Suprapubic skin (tissue), 4 donors: ENCODE measurements around the gene TSN. TPM values are rescaled to one million over a fixed set of nuclear protein-coding genes. Genes with fewer than 3 reads are reported as not detected.

Experiments
- DNase-seq, 2 donors: peaks; one replicate each; pipeline ENCODE4 v3.0.0-alpha.2; 2019; ENCODE audit warnings: low spot score in 2 of 2
- H3K27ac ChIP-seq: fragments of 200-600 bp; sonication (generic); one replicate; pipeline ENCODE4 v1.5.1; 2019
- H3K27me3 ChIP-seq: fragments of 200-600 bp; sonication (generic); one replicate; pipeline ENCODE4 v1.5.1; 2019
- H3K36me3 ChIP-seq: fragments of 200-600 bp; sonication (generic); one replicate; pipeline ENCODE4 v1.5.1; 2019
- H3K4me1 ChIP-seq: fragments of 200-600 bp; sonication (generic); one replicate; pipeline ENCODE4 v1.5.1; 2019
- H3K4me3 ChIP-seq: fragments of 200-600 bp; sonication (generic); one replicate; pipeline ENCODE4 v1.5.1; 2019; ENCODE audit warnings: mild to moderate bottlenecking
- H3K9me3 ChIP-seq: fragments of 200-600 bp; sonication (generic); one replicate; pipeline ENCODE4 v1.5.1; 2019
- CTCF ChIP-seq, 2 donors: fragments of 200-600 bp in 1 of 2; fragments of 450-650 bp in 1 of 2; sonication (generic) in 1 of 2; IDR thresholded peaks; one replicate each; pipeline ENCODE4 v1.5.1; 2016 to 2019; ENCODE audit warnings: antibody characterized with exemption in 2 of 2, mild to moderate bottlenecking in 1 of 2, moderate library complexity in 1 of 2
- EP300 ChIP-seq: sonication (generic); formaldehyde crosslinking; IDR thresholded peaks from one replicate; pipeline ENCODE4 v1.6.1; 2017; ENCODE audit warnings: antibody characterized with exemption
- POLR2A ChIP-seq, 2 donors: fragments of 450-650 bp; IDR thresholded peaks; one replicate each; pipeline ENCODE4 v1.6.1; 2017; ENCODE audit warnings: antibody characterized with exemption in 2 of 2, mild to moderate bottlenecking in 2 of 2, moderate library complexity in 2 of 2
- POLR2AphosphoS5 ChIP-seq, 3 donors: sonication (generic); formaldehyde crosslinking; IDR thresholded peaks; one replicate each; pipeline ENCODE4 v1.6.1; 2017; ENCODE audit warnings: antibody characterized with exemption in 3 of 3
- WGBS: methylation state at CpG from one replicate; pipeline ENCODE4 v1.1.5; 2018; 5-methylcytosine and 5-hydroxymethylcytosine counted together
- total RNA-seq, 4 donors: library from RNA; depleted of rRNA; stranded (reverse); fragments of >200 nt; gene quantifications; one replicate each; pipeline ENCODE4 v1.1.0, GENCODE V29; 2016

TSN gene
- 10 to 100 TPM; 24.1 to 45.2 (median 41.6) TPM for total RNA-seq

DNA sequence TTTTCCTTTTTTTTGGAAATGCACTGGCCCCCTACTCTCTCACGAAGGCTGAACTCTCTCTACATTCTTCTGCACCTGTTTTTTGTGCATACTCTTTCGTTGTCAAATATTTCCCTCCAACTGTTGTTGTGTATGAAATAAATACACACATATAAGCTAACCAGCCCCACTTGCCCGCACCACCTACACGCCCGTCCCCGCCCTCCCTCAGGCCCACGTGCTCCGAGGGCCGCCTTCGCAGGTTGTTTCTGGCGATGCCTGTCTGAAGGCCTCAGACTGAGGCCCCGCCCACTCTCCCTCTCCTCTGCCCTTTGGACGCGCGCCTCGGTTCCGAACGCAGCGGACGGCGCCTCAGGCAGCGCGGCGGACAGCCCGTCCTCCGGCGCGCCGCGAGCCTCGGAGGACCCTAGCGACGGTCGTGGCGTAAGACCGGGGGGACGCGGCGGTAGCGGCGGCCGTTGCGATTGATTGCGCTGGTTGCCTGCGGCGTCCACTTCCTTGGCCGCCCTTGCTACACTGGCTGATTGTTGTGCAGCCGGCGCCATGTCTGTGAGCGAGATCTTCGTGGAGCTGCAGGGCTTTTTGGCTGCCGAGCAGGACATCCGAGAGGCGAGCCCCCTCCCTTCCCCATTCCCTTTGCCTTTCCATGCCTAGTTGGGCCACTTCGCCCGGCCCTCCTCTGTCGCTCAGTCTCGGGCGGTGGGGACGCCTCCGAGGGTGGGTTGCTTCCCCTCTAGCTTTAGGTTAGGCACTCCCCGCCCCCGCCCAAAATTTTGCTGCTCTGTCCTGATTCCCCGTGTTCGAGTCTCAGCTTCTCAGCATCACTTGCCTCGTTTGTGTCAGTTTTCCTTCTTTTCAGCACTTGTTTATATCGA is at the start of gene TSN:
TSN (plus strand) TSS at position 415 of the 875 bp plus-strand sequence; CDS start at position 544, 129 bp downstream.
- peak within 1 kb of the TSS; percentile 87 for H3K4me3 ChIP-seq
- H3K27ac ChIP-seq = peak within 1 kb of the TSS; percentile 80
- H3K9me3 ChIP-seq = no peaks in the 10 kb centered on the region
- H3K36me3 ChIP-seq = peaks cover 18% of the 10 kb centered on the region
- peak in 1 of 2 donors; percentile 43 for TF ChIP-seq POLR2A (IDR thresholded peaks at IDR 0.05)
- no peak for TF ChIP-seq CTCF (IDR thresholded peaks at IDR 0.05)
- TF ChIP-seq EP300 = no peak
- peak in 2 of 3 donors; percentile 95 to 100 for TF ChIP-seq POLR2AphosphoS5 (IDR thresholded peaks at IDR 0.05)
- H3K4me1 ChIP-seq = peaks cover 30% of the 10 kb centered on the region
- DNase-seq = peak; percentile 98
- H3K27me3 ChIP-seq = no peaks in the 10 kb centered on the region
- 1% methylated on average over 37 of the region's 67 CpGs for WGBS

DNA sequence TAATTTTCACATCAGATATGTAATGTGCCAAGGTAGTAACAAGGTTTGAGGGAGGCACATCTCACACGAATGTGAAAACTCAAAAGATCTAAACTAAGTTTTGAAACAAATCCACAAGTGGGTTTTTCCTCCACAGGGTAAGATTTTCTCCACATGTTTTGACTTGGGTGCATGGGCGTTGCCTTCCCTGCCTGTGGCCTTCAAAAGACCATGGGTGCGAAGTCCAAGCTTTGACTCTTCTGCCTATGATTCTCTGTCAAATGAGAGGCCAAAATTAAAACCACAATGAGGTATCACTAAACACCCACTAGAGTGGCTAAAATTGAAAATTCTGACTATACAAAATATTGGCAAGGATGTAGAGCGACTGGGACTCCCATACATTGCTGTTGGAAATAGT is 49.5 kb upstream of the TSN start:
- DNase-seq = no peak
- Histone ChIP-seq H3K4me3 (no peak overlapping the region), H3K27me3 (no peaks in the 10 kb centered on the region), H3K4me1 (no peaks in the 10 kb centered on the region), H3K36me3 (no peaks in the 10 kb centered on the region), H3K9me3 (no peaks in the 10 kb centered on the region), H3K27ac (no peak overlapping the region)
- WGBS = 91% methylated on average over 4 of the region's 4 CpGs
- no peak for TF ChIP-seq POLR2AphosphoS5 (IDR thresholded peaks at IDR 0.05)
- TF ChIP-seq CTCF (IDR thresholded peaks at IDR 0.05) = no peak
- TF ChIP-seq POLR2A (IDR thresholded peaks at IDR 0.05) = no peak
- no peak for TF ChIP-seq EP300

- no peak overlapping the region for H3K27ac ChIP-seq
- H3K36me3 ChIP-seq = no peaks in the 10 kb centered on the region
- no peak overlapping the region for H3K4me3 ChIP-seq
- H3K27me3 ChIP-seq = no peaks in the 10 kb centered on the region
- H3K4me1 ChIP-seq = no peaks in the 10 kb centered on the region
- TF ChIP-seq EP300 (no peak), POLR2AphosphoS5 (IDR thresholded peaks at IDR 0.05) (no peak), POLR2A (IDR thresholded peaks at IDR 0.05) (no peak), CTCF (IDR thresholded peaks at IDR 0.05) (no peak)
- WGBS = 40% methylated on average over 9 of the region's 9 CpGs
- DNase-seq = no peak
- no peaks in the 10 kb centered on the region for H3K9me3 ChIP-seq
These were observed 48.0 kb upstream of the TSN start for GRCh38 chr2:121707344-121707919.

DNA sequence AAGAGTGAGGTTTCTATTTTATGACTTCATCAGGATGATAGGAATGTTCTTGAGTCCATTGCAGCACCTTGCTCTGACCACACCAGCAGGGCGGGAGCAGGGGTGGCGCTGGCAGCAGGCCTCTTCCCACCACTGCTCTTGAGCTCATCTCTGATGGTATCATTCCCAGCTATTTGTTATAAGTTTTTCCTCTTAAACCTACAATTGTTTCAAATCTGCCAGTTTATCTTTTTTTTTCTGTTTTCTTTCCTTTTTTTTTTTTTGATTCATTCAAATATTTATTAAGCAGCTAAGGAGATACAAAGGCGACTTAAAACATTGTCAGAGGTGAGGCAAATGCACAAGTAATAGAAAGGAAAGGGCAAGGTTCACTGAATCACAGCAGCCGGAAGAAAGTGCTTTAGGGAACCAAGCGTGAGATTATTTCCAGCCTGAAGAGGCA is 47.5 kb upstream of the TSN start:
- WGBS = 83% methylated on average over 5 of the region's 5 CpGs
- Histone ChIP-seq H3K36me3 (no peaks in the 10 kb centered on the region), H3K4me3 (no peak overlapping the region), H3K4me1 (no peaks in the 10 kb centered on the region), H3K27me3 (no peaks in the 10 kb centered on the region), H3K9me3 (no peaks in the 10 kb centered on the region), H3K27ac (no peak overlapping the region)
- DNase-seq = no peak
- no peak for TF ChIP-seq CTCF (IDR thresholded peaks at IDR 0.05)
- TF ChIP-seq POLR2A (IDR thresholded peaks at IDR 0.05) = no peak
- TF ChIP-seq EP300 = no peak

DNA sequence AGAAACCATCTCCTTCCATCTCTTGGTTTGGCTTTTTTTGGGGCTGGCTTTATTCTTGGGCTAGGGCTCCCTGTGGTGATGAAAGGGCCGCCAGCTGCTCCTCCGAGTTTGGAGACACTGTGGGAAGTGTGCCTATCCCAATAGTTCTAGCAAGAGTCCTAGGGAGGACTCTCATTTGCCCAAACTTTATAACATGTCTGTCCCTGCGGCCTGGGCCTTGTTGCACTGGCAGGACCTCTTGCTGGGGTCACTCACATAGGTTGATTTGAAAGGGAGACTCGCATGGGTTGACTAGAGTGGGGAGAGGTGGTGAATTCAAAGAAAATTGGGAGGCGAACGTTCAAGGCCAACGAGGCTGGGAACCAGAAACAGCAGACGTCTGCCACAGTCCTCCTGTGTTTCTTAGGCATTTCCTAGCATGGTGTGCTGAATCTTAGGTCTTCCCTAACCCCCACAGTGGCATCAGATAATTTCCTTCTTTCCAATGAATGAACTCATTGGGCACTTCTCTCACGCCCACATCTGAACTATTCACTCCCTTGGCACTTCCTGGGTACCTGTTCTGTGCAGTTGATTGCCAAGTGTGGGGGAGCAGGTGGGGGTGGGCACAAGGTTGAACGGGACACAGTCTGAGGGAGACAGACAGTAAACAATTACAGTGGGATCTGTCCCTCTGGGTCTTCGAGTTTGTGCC is 45.5 kb upstream of the TSN start:
- Histone ChIP-seq H3K27ac (no peak overlapping the region), H3K36me3 (no peaks in the 10 kb centered on the region), H3K4me3 (no peak overlapping the region), H3K9me3 (no peaks in the 10 kb centered on the region), H3K27me3 (no peaks in the 10 kb centered on the region), H3K4me1 (no peaks in the 10 kb centered on the region)
- no peak for TF ChIP-seq POLR2A (IDR thresholded peaks at IDR 0.05)
- no peak for TF ChIP-seq EP300
- no peak for TF ChIP-seq CTCF (IDR thresholded peaks at IDR 0.05)
- no peak for TF ChIP-seq POLR2AphosphoS5 (IDR thresholded peaks at IDR 0.05)
- WGBS = 75% methylated on average over 11 of the region's 11 CpGs
- no peak for DNase-seq
